Thyroid gland (tissue), 4 donors: ENCODE data around the gene NRP2.

Experiments used
- POLR2A ChIP-seq, 2 donors: fragments of 450-650 bp; IDR thresholded peaks; one replicate each; pipeline ENCODE4 v1.6.1; 2017; ENCODE audit warnings: antibody characterized with exemption in 2 of 2, mild to moderate bottlenecking in 2 of 2, moderate library complexity in 1 of 2
- TF ChIP-seq, protein P1 (sequence below), 6 experiments: fragments of 200-600 bp in 3 of 6; fragments of 450-650 bp in 3 of 6; sonication (generic) in 3 of 6; IDR thresholded peaks; one replicate each; pipeline ENCODE4 v1.5.1; 2016 to 2019; ENCODE audit warnings: antibody characterized with exemption in 6 of 6, mild to moderate bottlenecking in 2 of 6, inconsistent platforms in 1 of 6, moderate library complexity in 1 of 6

DNA sequence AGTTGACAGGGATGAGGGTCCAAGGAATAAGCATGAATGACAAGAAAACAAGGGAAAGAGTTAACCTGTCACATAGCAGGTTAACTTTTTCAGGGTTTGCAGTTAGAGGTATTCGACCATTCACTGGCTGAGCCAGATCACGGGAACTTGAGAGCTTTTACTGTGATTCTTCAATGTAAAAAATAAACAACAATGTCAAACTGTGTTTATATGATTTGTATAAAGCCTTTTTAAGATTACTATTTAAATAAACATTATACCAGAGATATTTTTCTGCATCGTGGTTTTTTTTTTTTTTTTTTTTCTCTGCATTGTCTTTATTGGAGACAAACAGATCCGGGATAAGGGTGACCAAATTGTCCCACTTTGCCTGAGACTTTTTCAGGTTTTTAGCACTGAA, 115.6 kb downstream of the NRP2 start:
- TF ChIP-seq, protein P1, sequence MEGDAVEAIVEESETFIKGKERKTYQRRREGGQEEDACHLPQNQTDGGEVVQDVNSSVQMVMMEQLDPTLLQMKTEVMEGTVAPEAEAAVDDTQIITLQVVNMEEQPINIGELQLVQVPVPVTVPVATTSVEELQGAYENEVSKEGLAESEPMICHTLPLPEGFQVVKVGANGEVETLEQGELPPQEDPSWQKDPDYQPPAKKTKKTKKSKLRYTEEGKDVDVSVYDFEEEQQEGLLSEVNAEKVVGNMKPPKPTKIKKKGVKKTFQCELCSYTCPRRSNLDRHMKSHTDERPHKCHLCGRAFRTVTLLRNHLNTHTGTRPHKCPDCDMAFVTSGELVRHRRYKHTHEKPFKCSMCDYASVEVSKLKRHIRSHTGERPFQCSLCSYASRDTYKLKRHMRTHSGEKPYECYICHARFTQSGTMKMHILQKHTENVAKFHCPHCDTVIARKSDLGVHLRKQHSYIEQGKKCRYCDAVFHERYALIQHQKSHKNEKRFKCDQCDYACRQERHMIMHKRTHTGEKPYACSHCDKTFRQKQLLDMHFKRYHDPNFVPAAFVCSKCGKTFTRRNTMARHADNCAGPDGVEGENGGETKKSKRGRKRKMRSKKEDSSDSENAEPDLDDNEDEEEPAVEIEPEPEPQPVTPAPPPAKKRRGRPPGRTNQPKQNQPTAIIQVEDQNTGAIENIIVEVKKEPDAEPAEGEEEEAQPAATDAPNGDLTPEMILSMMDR (IDR thresholded peaks at IDR 0.05): no peak
- no peak for TF ChIP-seq POLR2A (IDR thresholded peaks at IDR 0.05)
